Measurements from ENCODE around the gene TMEM184A. TPM values are rescaled to one million over a fixed set of nuclear protein-coding genes. Genes with fewer than 3 reads are reported as not detected.

TMEM184A gene
- total and polyA plus RNA-seq, 8 donors = 3.8 to 99.4 (median 17.2) TPM

- WGBS, 5 donors = 47 to 70% (median 57%) methylated on average over 17 of the region's 17 CpGs
- Histone ChIP-seq H3K27ac (peak overlapping the region; percentile 84 to 96 (median 93)), H3K4me3 (peak overlapping the region in 2 of 4 donors; percentile 19 to 73), H3K4me1 (peaks cover 43 to 52% (median 47%) of the 10 kb centered on the region in 4 donors), H3K36me3 (peaks cover 0 to 31% (median 24%) of the 10 kb centered on the region in 4 donors), H3K9me3 (no peaks in the 10 kb centered on the region), H3K27me3 (no peaks in the 10 kb centered on the region)
- peak in 1 of 2 donors; percentile 63 for DNase-seq
- intact Hi-C loops (cut with DNase I; ENCODE audit: low total_unique reads) = no loop called here
- TF ChIP-seq EP300 (IDR thresholded peaks at IDR 0.05) (no peak), POLR2AphosphoS5 (IDR thresholded peaks at IDR 0.05) (no peak), POLR2A (IDR thresholded peaks at IDR 0.05) (no peak), CTCF (IDR thresholded peaks at IDR 0.05) (no peak)
These were observed 12.0 kb upstream of the TMEM184A start for GRCh38 chr7:1567896-1568510.

- Histone ChIP-seq H3K36me3 (peaks cover 0 to 31% (median 24%) of the 10 kb centered on the region in 4 donors), H3K4me3 (no peak overlapping the region), H3K4me1 (peaks cover 43 to 52% (median 47%) of the 10 kb centered on the region in 4 donors), H3K27ac (peak overlapping the region; percentile 84 to 96 (median 93)), H3K9me3 (no peaks in the 10 kb centered on the region), H3K27me3 (no peaks in the 10 kb centered on the region)
- intact Hi-C loops (cut with DNase I; ENCODE audit: low total_unique reads) = no loop called here
- WGBS, 5 donors = 32 to 56% (median 43%) methylated on average over 23 to 26 of the region's 26 CpGs
- peak; percentile 68 to 74 for DNase-seq
- TF ChIP-seq CTCF (IDR thresholded peaks at IDR 0.05) (no peak), POLR2AphosphoS5 (IDR thresholded peaks at IDR 0.05) (peak in 2 of 3 donors; percentile 53 to 56), POLR2A (IDR thresholded peaks at IDR 0.05) (no peak), EP300 (IDR thresholded peaks at IDR 0.05) (no peak)
These were observed 11.2 kb upstream of the TMEM184A start for GRCh38 chr7:1567049-1567771.

DNA sequence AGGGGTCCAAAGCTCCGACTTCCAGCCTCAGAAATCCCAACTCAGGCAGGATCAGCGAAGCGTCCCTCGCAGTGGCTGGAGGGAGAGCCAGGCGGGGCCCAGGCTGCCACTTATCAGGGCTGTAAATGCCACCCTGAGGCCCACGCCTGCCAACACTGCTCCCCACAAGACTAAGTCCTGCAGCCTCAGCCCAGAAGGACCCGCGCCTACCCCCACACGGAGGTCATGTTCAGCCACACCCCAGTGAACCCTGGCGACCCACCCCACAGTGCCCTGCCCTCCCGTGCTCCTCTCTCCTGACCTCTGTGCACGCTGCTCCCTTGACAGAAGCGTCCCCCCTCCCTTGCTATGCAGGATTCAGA is 10.7 kb upstream of the TMEM184A start:
- Histone ChIP-seq H3K4me3 (no peak overlapping the region), H3K4me1 (peaks cover 40 to 48% (median 45%) of the 10 kb centered on the region in 4 donors), H3K27me3 (no peaks in the 10 kb centered on the region), H3K9me3 (no peaks in the 10 kb centered on the region), H3K27ac (peak overlapping the region; percentile 84 to 96 (median 93)), H3K36me3 (peaks cover 0 to 31% (median 24%) of the 10 kb centered on the region in 4 donors)
- DNase-seq = peak; percentile 47 to 63
- intact Hi-C loops (cut with DNase I; ENCODE audit: low total_unique reads) = no loop called here
- no peak for TF ChIP-seq CTCF (IDR thresholded peaks at IDR 0.05)
- no peak for TF ChIP-seq POLR2AphosphoS5 (IDR thresholded peaks at IDR 0.05)
- no peak for TF ChIP-seq EP300 (IDR thresholded peaks at IDR 0.05)
- WGBS, 5 donors = 38 to 75% (median 44%) methylated on average over 12 to 13 of the region's 13 CpGs

GRCh38 chr7:1564603-1565022 is 8.6 kb upstream of the TMEM184A start:
- DNase-seq = no peak
- Histone ChIP-seq H3K9me3 (no peaks in the 10 kb centered on the region), H3K36me3 (peaks cover 0 to 31% (median 24%) of the 10 kb centered on the region in 4 donors), H3K27me3 (no peaks in the 10 kb centered on the region), H3K4me1 (peaks cover 34 to 50% (median 45%) of the 10 kb centered on the region in 4 donors), H3K27ac (no peak overlapping the region), H3K4me3 (no peak overlapping the region)
- intact Hi-C loops (cut with DNase I; ENCODE audit: low total_unique reads) = no loop called here
- TF ChIP-seq CTCF (IDR thresholded peaks at IDR 0.05) (no peak), POLR2AphosphoS5 (IDR thresholded peaks at IDR 0.05) (no peak), EP300 (IDR thresholded peaks at IDR 0.05) (no peak), POLR2A (IDR thresholded peaks at IDR 0.05) (no peak)
- 68 to 84% (median 84%) methylated on average over 17 to 23 of the region's 23 CpGs for WGBS, 5 donors
